ENCODE results near the gene IQCK.

The IQCK gene

GRCh38 chr16:19751478-19752385, 33.7 kb downstream of the IQCK start:
- Histone ChIP-seq H3K9me3 (ENCODE audit: insufficient read depth, low read depth, low read length) (no peaks in the 10 kb centered on the region), H3K9ac (ENCODE audit: low read depth, low read length) (no peak overlapping the region), H3K4me3 (ENCODE audit: low read length) (no peak overlapping the region), H3K4me1 (ENCODE audit: insufficient read depth, low read length) (no peaks in the 10 kb centered on the region), H3K27me3 (ENCODE audit: insufficient read depth, low read length) (no peaks in the 10 kb centered on the region), H3K36me3 (ENCODE audit: insufficient read depth, low read depth, low read length) (no peaks in the 10 kb centered on the region), H3K27ac (ENCODE audit: low read length) (no peak overlapping the region)

- no peak overlapping the region for H3K9ac ChIP-seq (ENCODE audit: low read depth, low read length)
- no peaks in the 10 kb centered on the region for H3K36me3 ChIP-seq (ENCODE audit: insufficient read depth, low read depth, low read length)
- no peaks in the 10 kb centered on the region for H3K4me1 ChIP-seq (ENCODE audit: insufficient read depth, low read length)
- no peak overlapping the region for H3K27ac ChIP-seq (ENCODE audit: low read length)
- H3K4me3 ChIP-seq (ENCODE audit: low read length): no peak overlapping the region
- H3K9me3 ChIP-seq (ENCODE audit: insufficient read depth, low read depth, low read length): no peaks in the 10 kb centered on the region
- H3K27me3 ChIP-seq (ENCODE audit: insufficient read depth, low read length): no peaks in the 10 kb centered on the region
Measured at GRCh38 chr16:19753815-19754643, 36.0 kb downstream of the IQCK start.

GRCh38 chr16:19754644-19755036, 36.6 kb downstream of the IQCK start:
- no peak overlapping the region for H3K27ac ChIP-seq (ENCODE audit: low read length)
- no peaks in the 10 kb centered on the region for H3K36me3 ChIP-seq (ENCODE audit: insufficient read depth, low read depth, low read length)
- no peaks in the 10 kb centered on the region for H3K27me3 ChIP-seq (ENCODE audit: insufficient read depth, low read length)
- no peaks in the 10 kb centered on the region for H3K4me1 ChIP-seq (ENCODE audit: insufficient read depth, low read length)
- H3K4me3 ChIP-seq (ENCODE audit: low read length): no peak overlapping the region
- H3K9ac ChIP-seq (ENCODE audit: low read depth, low read length): no peak overlapping the region
- no peaks in the 10 kb centered on the region for H3K9me3 ChIP-seq (ENCODE audit: insufficient read depth, low read depth, low read length)

GRCh38 chr16:19755268-19755667, 37.2 kb downstream of the IQCK start:
- Histone ChIP-seq H3K27me3 (ENCODE audit: insufficient read depth, low read length) (no peaks in the 10 kb centered on the region), H3K27ac (ENCODE audit: low read length) (no peak overlapping the region), H3K9me3 (ENCODE audit: insufficient read depth, low read depth, low read length) (no peaks in the 10 kb centered on the region), H3K36me3 (ENCODE audit: insufficient read depth, low read depth, low read length) (no peaks in the 10 kb centered on the region), H3K9ac (ENCODE audit: low read depth, low read length) (no peak overlapping the region), H3K4me3 (ENCODE audit: low read length) (no peak overlapping the region), H3K4me1 (ENCODE audit: insufficient read depth, low read length) (no peaks in the 10 kb centered on the region)

GRCh38 chr16:19757026-19757425, 39.0 kb downstream of the IQCK start:
- H3K9me3 ChIP-seq (ENCODE audit: insufficient read depth, low read depth, low read length): no peaks in the 10 kb centered on the region
- no peaks in the 10 kb centered on the region for H3K4me1 ChIP-seq (ENCODE audit: insufficient read depth, low read length)
- H3K9ac ChIP-seq (ENCODE audit: low read depth, low read length): no peak overlapping the region
- no peak overlapping the region for H3K4me3 ChIP-seq (ENCODE audit: low read length)
- no peaks in the 10 kb centered on the region for H3K27me3 ChIP-seq (ENCODE audit: insufficient read depth, low read length)
- no peak overlapping the region for H3K27ac ChIP-seq (ENCODE audit: low read length)
- H3K36me3 ChIP-seq (ENCODE audit: insufficient read depth, low read depth, low read length): no peaks in the 10 kb centered on the region

- H3K4me3 ChIP-seq (ENCODE audit: low read length): no peak overlapping the region
- H3K27ac ChIP-seq (ENCODE audit: low read length): no peak overlapping the region
- H3K4me1 ChIP-seq (ENCODE audit: insufficient read depth, low read length): no peaks in the 10 kb centered on the region
- H3K36me3 ChIP-seq (ENCODE audit: insufficient read depth, low read depth, low read length): no peaks in the 10 kb centered on the region
- H3K9me3 ChIP-seq (ENCODE audit: insufficient read depth, low read depth, low read length): no peaks in the 10 kb centered on the region
- H3K27me3 ChIP-seq (ENCODE audit: insufficient read depth, low read length): no peaks in the 10 kb centered on the region
- no peak overlapping the region for H3K9ac ChIP-seq (ENCODE audit: low read depth, low read length)
Measured at GRCh38 chr16:19757762-19758595, 39.9 kb downstream of the IQCK start.

- no peaks in the 10 kb centered on the region for H3K9me3 ChIP-seq (ENCODE audit: insufficient read depth, low read depth, low read length)
- no peak overlapping the region for H3K9ac ChIP-seq (ENCODE audit: low read depth, low read length)
- no peaks in the 10 kb centered on the region for H3K4me1 ChIP-seq (ENCODE audit: insufficient read depth, low read length)
- H3K36me3 ChIP-seq (ENCODE audit: insufficient read depth, low read depth, low read length): no peaks in the 10 kb centered on the region
- H3K4me3 ChIP-seq (ENCODE audit: low read length): no peak overlapping the region
- no peak overlapping the region for H3K27ac ChIP-seq (ENCODE audit: low read length)
- no peaks in the 10 kb centered on the region for H3K27me3 ChIP-seq (ENCODE audit: insufficient read depth, low read length)
Measured at GRCh38 chr16:19760356-19761060, 42.4 kb downstream of the IQCK start.

GRCh38 chr16:19765860-19766553, 47.9 kb downstream of the IQCK start:
- H3K27me3 ChIP-seq (ENCODE audit: insufficient read depth, low read length): no peaks in the 10 kb centered on the region
- H3K27ac ChIP-seq (ENCODE audit: low read length): no peak overlapping the region
- H3K4me3 ChIP-seq (ENCODE audit: low read length): no peak overlapping the region
- no peak overlapping the region for H3K9ac ChIP-seq (ENCODE audit: low read depth, low read length)
- H3K9me3 ChIP-seq (ENCODE audit: insufficient read depth, low read depth, low read length): peaks cover 5% of the 10 kb centered on the region; the same call in 1 of the 2 replicates
- H3K36me3 ChIP-seq (ENCODE audit: insufficient read depth, low read depth, low read length): no peaks in the 10 kb centered on the region
- H3K4me1 ChIP-seq (ENCODE audit: insufficient read depth, low read length): peaks cover 6% of the 10 kb centered on the region; the same call in 1 of the 2 replicates

GRCh38 chr16:19766554-19766884, 48.4 kb downstream of the IQCK start:
- Histone ChIP-seq H3K4me1 (ENCODE audit: insufficient read depth, low read length) (peaks cover 6% of the 10 kb centered on the region; the same call in 1 of the 2 replicates), H3K9ac (ENCODE audit: low read depth, low read length) (no peak overlapping the region), H3K4me3 (ENCODE audit: low read length) (no peak overlapping the region), H3K27ac (ENCODE audit: low read length) (no peak overlapping the region), H3K27me3 (ENCODE audit: insufficient read depth, low read length) (no peaks in the 10 kb centered on the region), H3K36me3 (ENCODE audit: insufficient read depth, low read depth, low read length) (no peaks in the 10 kb centered on the region), H3K9me3 (ENCODE audit: insufficient read depth, low read depth, low read length) (peaks cover 5% of the 10 kb centered on the region; the same call in 1 of the 2 replicates)

GRCh38 chr16:19766988-19767387, 48.9 kb downstream of the IQCK start:
- H3K4me1 ChIP-seq (ENCODE audit: insufficient read depth, low read length): peaks cover 6% of the 10 kb centered on the region; the same call in 1 of the 2 replicates
- no peaks in the 10 kb centered on the region for H3K27me3 ChIP-seq (ENCODE audit: insufficient read depth, low read length)
- no peak overlapping the region for H3K9ac ChIP-seq (ENCODE audit: low read depth, low read length)
- H3K36me3 ChIP-seq (ENCODE audit: insufficient read depth, low read depth, low read length): no peaks in the 10 kb centered on the region
- no peak overlapping the region for H3K4me3 ChIP-seq (ENCODE audit: low read length)
- H3K9me3 ChIP-seq (ENCODE audit: insufficient read depth, low read depth, low read length): peaks cover 5% of the 10 kb centered on the region; the same call in 1 of the 2 replicates
- H3K27ac ChIP-seq (ENCODE audit: low read length): no peak overlapping the region
